Astrocyte of the cerebellum (primary cell): ENCODE results near the gene CTXN1.

Source experiments
- DNase-seq: peaks from one replicate; pipeline ENCODE4 v3.0.0-alpha.2; 2011; ENCODE audit warnings: low read depth
- H3K4me3 ChIP-seq: 2 replicates; pipeline ENCODE4 v1.5.1; 2011; ENCODE audit warnings: mild to moderate bottlenecking, low read depth, low read length, moderate library complexity
- CTCF ChIP-seq: IDR thresholded peaks from 2 replicates; pipeline ENCODE4 v1.5.1; 2012; ENCODE audit warnings: low read length, low read depth, moderate library complexity, mild to moderate bottlenecking; ENCODE audit errors: missing control alignments
- in situ Hi-C: cut with HindIII; loops from 2 replicates; pipeline ENCODE4 v1.10.0; 2017; ENCODE audit warnings: low sequenced_read_pairs

Gene CTXN1

GRCh38 chr19:7879836-7880235, 46.1 kb downstream of the CTXN1 start:
- no peak for TF ChIP-seq CTCF
- DNase-seq: no peak
- in situ Hi-C loops: no loop called here
- H3K4me3 ChIP-seq: no peak overlapping the region

GRCh38 chr19:7879111-7879807, 46.7 kb downstream of the CTXN1 start:
- no peak for TF ChIP-seq CTCF
- no peak for DNase-seq
- in situ Hi-C loops: no loop called here
- no peak overlapping the region for H3K4me3 ChIP-seq

GRCh38 chr19:7877249-7877836, 48.6 kb downstream of the CTXN1 start:
- in situ Hi-C loops: no loop called here
- no peak overlapping the region for H3K4me3 ChIP-seq
- TF ChIP-seq CTCF: no peak
- DNase-seq: no peak

GRCh38 chr19:7874897-7875273, 51.0 kb downstream of the CTXN1 start:
- in situ Hi-C loops: no loop called here
- TF ChIP-seq CTCF: no peak
- no peak overlapping the region for H3K4me3 ChIP-seq
- DNase-seq: no peak
